Globus pallidus (tissue), 1 donor: ENCODE results near the gene PRPS1.
"Not testable (repeated sequence)": the region's sequence is repeated elsewhere in the genome, so short reads cannot be mapped to it uniquely, and the experiment has no call there.

Experiments
- DNase-seq: peaks from one replicate; pipeline ENCODE4 v3.0.0-alpha.2; 2015; ENCODE audit warnings: low spot score

PRPS1 gene

GRCh38 chrX:107630031-107630689 lies 1.9 kb downstream of the PRPS1 start:
- no peak for DNase-seq

DNA sequence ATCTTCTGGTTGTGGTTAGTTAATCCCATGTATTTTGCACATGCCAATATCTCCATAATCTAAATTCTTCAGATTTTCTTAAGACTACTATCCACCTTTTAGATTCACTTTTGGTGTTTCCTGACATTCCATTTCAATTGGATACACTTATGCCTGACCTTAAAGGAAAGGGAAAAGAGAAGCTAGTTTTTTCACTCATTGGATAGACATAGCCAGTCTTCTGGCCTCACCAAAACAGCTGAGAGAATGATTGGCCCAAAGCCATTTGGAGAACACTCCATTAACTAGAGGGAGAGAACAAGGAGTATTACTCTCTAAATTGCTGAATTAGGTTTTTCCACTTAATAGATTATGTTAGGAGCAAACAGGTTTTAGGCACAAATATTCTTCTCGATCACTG lies 4.0 kb downstream of the PRPS1 start:
- DNase-seq = no peak

GRCh38 chrX:107646735-107647134 lies 18.4 kb downstream of the PRPS1 start:
- DNase-seq = no peak

DNA sequence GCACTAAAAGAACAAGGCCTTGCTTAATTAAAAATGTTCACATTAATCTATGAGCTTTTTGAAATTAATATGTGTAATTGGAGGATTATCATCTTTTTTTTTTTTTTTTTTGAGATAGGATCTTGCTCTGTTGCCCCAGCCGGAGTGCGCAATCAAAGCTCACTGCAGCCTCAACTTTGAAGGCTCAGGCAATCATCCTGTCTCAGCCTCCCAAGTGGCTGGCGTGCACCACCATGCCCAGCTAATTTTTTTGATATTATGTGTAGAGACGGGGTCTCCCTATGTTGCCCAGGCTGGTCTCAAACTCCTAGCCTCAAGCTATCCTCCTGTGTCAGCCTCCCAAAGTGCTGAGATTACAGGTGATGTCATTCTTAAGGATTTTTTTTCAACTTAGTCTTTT lies 20.0 kb downstream of the PRPS1 start:
- no peak for DNase-seq

- no peak for DNase-seq
Observed at GRCh38 chrX:107654566-107654871, 26.2 kb downstream of the PRPS1 start.

- no peak for DNase-seq
Observed at GRCh38 chrX:107654872-107655761, 26.8 kb downstream of the PRPS1 start.

GRCh38 chrX:107656978-107657377 lies 28.7 kb downstream of the PRPS1 start:
- no peak for DNase-seq

DNA sequence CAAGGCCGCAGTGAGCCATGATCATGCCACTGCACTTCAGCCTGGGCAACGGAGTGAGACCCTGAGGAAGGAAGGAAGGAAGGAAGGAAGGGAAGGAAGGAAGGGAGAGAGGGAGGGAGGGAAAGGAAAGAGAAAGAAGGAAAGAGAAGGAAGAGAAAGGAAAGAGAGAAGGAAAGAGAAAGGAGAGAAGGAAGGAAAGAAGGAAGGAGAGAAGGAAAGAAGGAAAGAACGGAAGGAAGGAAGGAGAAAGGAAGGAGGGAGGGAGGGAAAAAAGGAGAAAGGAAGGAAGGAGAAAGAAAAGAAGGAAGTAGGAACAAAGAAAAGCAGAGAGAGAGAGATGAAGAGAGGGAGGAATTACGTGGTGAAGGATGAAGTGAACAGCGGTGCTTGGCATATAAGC lies 30.4 kb downstream of the PRPS1 start:
- no peak for DNase-seq

DNA sequence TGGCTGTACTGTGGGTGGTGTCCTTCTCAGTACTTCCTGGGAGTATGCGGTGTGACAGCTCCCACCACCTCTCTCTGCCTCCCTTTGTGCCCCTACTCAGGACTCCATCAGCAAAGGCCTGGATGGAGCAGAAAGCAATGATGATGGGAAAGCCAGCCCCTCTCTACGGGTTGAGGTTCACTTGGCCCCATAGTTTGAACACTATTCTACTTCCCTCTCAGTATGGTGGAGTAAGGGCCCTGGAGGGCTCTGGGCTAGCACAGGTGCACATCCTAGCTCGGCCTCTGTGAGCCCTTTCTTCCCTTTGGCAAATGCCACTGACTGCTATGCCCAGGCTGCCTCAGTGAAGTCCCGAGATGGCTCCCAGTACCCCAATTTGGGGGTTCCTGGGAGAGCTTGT lies 31.0 kb downstream of the PRPS1 start:
- no peak for DNase-seq

- DNase-seq = peak; percentile 51
Observed at GRCh38 chrX:107659768-107660167, 31.5 kb downstream of the PRPS1 start.

DNA sequence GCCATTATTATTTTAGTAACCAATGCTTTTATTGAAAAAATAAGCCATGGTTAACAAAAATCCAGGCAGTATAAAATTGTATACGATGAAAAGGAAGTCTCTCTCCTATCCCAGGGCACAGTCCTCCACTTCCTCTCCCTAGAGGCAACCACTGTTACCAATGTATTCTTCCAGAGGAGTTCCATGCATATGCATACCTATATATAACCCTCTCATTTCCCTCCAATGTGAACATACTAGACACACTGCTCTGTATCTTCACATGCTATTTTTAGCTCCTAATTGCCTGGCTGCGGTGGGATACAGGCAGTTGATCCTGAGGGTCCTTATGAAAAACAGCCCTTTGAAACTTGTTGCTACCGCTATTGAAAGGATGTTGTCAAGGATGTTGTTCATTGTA lies 33.8 kb downstream of the PRPS1 start:
- no peak for DNase-seq

GRCh38 chrX:107662824-107663223 lies 34.5 kb downstream of the PRPS1 start:
- no peak for DNase-seq

- DNase-seq = no peak
Observed at GRCh38 chrX:107666931-107667330, 38.6 kb downstream of the PRPS1 start.

DNA sequence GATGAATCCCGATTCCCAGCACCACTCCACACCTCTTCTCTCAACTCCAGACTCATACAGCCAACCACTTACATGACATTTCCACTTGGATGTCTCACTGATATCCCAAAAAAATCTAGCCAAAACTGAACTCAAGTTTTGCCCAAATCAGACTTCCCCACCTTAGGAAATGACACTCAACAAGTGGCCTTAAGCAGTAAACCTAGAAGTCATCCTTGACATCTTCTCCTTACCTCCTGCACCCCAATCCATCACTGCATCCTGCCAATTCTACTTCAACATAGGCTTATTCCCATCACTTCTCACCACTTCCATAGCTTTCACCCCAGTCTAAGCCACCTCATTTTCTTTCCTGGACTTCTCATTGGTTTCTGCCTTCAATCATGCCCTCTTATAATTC lies 39.1 kb downstream of the PRPS1 start:
- DNase-seq = no peak

GRCh38 chrX:107668710-107669109 lies 40.4 kb downstream of the PRPS1 start:
- DNase-seq = not testable (repeated sequence)

- no peak for DNase-seq
Observed at GRCh38 chrX:107669261-107669660, 41.0 kb downstream of the PRPS1 start.

GRCh38 chrX:107669885-107670628 lies 41.7 kb downstream of the PRPS1 start:
- no peak for DNase-seq

DNA sequence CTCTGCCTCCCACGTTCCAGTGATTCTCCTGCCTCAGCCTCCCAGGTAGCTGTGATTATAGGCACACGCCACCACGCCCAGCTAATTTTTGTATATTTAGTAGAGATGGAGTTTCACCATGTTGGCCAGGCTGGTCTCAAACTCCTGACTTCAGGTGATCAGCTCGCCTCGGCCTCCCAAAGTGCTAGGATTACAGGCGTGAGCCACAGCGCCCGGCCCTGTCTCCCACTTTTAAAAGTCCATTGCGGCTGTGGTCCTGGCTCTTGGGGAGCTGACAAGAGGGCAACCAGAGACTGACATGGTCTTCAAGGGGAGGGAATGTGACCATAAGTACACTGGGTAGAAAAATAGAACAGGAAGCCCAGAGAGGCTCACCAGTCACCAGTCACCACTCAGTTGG lies 42.9 kb downstream of the PRPS1 start:
- not testable (repeated sequence) for DNase-seq

- no peak for DNase-seq
Observed at GRCh38 chrX:107672955-107673378, 44.7 kb downstream of the PRPS1 start.

DNA sequence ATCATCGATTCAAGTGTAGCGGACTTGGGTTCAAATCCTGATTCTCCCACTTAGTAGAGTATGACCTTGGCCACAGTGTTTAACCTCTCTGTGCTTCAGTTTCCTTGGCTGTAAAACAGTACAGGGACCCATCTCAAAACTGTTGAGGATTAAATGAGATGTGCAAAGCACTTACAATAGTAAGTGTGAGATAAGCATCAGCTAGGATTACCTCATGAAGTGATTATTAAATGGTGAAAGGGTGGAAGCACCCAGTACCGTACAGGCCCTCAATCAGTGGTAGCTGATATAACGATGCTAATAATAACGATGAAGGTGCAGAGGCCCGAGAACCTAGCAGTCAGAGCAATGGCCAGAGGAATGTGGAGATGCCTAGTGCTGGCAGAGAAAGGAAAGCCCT lies 45.1 kb downstream of the PRPS1 start:
- no peak for DNase-seq

GRCh38 chrX:107673933-107674479 lies 45.7 kb downstream of the PRPS1 start:
- DNase-seq = no peak

- DNase-seq = no peak
Observed at GRCh38 chrX:107674480-107675364, 46.4 kb downstream of the PRPS1 start.
